Body of pancreas (tissue), 4 donors: ENCODE data around the gene MGAT3.

Experiments
- POLR2A ChIP-seq, 3 donors: fragments of 450-650 bp; IDR thresholded peaks; one replicate each; pipeline ENCODE4 v1.6.1; 2016; ENCODE audit warnings: antibody characterized with exemption in 3 of 3, mild to moderate bottlenecking in 2 of 3
- TF ChIP-seq, protein P1 (sequence below), 7 experiments: fragments of 450-650 bp in 4 of 7; fragments of 200-600 bp in 3 of 7; sonication (generic) in 3 of 7; IDR thresholded peaks; one replicate each; pipeline ENCODE4 v1.5.1; 2016 to 2019; ENCODE audit warnings: antibody characterized with exemption in 7 of 7

DNA sequence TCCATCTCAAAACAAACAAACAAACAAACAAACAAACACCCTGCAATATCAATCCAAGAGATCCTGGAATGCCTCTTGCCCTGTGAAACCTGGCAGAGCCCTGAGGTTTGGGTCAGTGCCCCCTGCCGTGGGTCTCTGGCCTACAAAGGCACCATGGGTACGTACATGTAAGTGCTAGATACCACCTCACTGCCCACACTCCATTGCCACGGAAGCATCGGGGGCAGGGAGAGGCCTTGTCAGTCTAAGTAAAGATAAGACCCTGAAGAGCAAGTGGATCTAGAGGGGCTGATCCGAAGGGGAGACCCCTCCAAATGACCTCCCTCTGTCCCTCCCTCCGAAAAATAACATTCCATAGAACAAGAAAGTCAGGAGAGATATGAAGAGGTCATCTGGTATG, 43.3 kb downstream of the MGAT3 start:
- TF ChIP-seq POLR2A (IDR thresholded peaks at IDR 0.05) = no peak
- TF ChIP-seq, protein P1, sequence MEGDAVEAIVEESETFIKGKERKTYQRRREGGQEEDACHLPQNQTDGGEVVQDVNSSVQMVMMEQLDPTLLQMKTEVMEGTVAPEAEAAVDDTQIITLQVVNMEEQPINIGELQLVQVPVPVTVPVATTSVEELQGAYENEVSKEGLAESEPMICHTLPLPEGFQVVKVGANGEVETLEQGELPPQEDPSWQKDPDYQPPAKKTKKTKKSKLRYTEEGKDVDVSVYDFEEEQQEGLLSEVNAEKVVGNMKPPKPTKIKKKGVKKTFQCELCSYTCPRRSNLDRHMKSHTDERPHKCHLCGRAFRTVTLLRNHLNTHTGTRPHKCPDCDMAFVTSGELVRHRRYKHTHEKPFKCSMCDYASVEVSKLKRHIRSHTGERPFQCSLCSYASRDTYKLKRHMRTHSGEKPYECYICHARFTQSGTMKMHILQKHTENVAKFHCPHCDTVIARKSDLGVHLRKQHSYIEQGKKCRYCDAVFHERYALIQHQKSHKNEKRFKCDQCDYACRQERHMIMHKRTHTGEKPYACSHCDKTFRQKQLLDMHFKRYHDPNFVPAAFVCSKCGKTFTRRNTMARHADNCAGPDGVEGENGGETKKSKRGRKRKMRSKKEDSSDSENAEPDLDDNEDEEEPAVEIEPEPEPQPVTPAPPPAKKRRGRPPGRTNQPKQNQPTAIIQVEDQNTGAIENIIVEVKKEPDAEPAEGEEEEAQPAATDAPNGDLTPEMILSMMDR (IDR thresholded peaks at IDR 0.05) = no peak
